Nephron progenitor cell (in vitro differentiated cells): Measurements from ENCODE around the gene CFAP57.

Experiments used
- DNase-seq: peaks from one replicate; pipeline ENCODE4 v3.0.0; 2021
- H3K27ac Mint-ChIP-seq: 2 replicates; pipeline ENCODE4 v1.8.0; 2021; ENCODE audit warnings: mild to moderate bottlenecking, moderate library complexity, mixed read lengths
- H3K27me3 Mint-ChIP-seq: 2 replicates; pipeline ENCODE4 v1.8.0; 2021; ENCODE audit warnings: mild to moderate bottlenecking, low read depth, mixed read lengths; ENCODE audit not compliant: poor library complexity
- H3K36me3 Mint-ChIP-seq: 2 replicates; pipeline ENCODE4 v1.8.0; 2021; ENCODE audit warnings: low read depth, mixed read lengths
- H3K4me1 Mint-ChIP-seq: 2 replicates; pipeline ENCODE4 v1.8.0; 2021; ENCODE audit warnings: mixed read lengths
- H3K4me3 Mint-ChIP-seq: 2 replicates; pipeline ENCODE4 v1.8.0; 2021; ENCODE audit warnings: mild to moderate bottlenecking, moderate library complexity, mixed read lengths
- H3K9me3 Mint-ChIP-seq: 2 replicates; pipeline ENCODE4 v1.8.0; 2021; ENCODE audit warnings: mild to moderate bottlenecking, moderate library complexity, mixed read lengths
- TF ChIP-seq, protein P1 (sequence below): fragments of 200-600 bp; sonication (generic); IDR thresholded peaks from 2 replicates; pipeline ENCODE4 v1.5.0; 2021; ENCODE audit warnings: antibody characterized with exemption

The CFAP57 gene

DNA sequence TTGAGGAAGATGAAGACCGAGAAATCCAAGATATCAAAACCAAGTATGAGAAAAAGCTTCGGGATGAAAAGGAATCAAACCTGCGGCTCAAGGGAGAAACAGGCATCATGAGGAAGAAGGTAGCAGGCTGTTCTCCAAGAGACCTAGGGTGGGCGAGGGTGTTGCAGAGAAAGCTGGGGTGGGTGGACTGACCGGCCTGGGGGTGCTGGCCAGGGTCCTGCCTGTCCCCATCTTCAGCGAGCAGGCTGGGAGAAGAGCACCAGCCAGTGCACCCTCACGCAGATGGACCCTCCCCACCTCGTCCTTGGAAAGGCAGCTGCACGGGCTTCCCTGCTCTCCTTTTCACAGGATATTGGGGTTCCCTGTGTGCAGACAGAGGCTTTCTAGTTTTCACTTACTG, 50.7 kb downstream of the CFAP57 start:
- Mint-ChIP-seq H3K4me3 (no peak overlapping the region), H3K27me3 (peaks cover 34% of the 10 kb centered on the region), H3K27ac (no peak overlapping the region), H3K9me3 (no peaks in the 10 kb centered on the region), H3K36me3 (no peaks in the 10 kb centered on the region), H3K4me1 (peaks cover 8% of the 10 kb centered on the region)
- no peak for DNase-seq
- TF ChIP-seq, protein P1, sequence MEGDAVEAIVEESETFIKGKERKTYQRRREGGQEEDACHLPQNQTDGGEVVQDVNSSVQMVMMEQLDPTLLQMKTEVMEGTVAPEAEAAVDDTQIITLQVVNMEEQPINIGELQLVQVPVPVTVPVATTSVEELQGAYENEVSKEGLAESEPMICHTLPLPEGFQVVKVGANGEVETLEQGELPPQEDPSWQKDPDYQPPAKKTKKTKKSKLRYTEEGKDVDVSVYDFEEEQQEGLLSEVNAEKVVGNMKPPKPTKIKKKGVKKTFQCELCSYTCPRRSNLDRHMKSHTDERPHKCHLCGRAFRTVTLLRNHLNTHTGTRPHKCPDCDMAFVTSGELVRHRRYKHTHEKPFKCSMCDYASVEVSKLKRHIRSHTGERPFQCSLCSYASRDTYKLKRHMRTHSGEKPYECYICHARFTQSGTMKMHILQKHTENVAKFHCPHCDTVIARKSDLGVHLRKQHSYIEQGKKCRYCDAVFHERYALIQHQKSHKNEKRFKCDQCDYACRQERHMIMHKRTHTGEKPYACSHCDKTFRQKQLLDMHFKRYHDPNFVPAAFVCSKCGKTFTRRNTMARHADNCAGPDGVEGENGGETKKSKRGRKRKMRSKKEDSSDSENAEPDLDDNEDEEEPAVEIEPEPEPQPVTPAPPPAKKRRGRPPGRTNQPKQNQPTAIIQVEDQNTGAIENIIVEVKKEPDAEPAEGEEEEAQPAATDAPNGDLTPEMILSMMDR = no peak

DNA sequence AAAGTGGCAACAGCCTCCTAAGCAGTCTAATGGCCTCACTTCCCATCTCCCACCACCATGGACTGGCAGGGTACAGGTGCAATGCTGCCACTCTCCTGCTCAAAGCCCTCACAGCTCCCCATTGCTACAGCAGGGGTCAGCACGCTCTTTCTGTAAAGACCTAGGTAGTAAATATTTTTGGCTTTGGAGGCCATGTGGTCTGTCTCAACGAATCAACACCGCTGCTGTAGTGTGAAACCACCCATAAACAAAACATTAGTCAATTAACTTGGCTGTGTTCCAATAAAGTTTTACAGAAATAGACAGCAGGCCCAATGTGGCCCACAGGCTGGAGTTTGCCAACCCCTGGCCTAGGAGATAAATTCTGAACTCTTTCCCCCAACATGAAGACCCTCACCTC, 53.0 kb downstream of the CFAP57 start:
- Mint-ChIP-seq H3K9me3 (no peaks in the 10 kb centered on the region), H3K36me3 (no peaks in the 10 kb centered on the region), H3K27me3 (peaks cover 31% of the 10 kb centered on the region), H3K27ac (no peak overlapping the region), H3K4me3 (no peak overlapping the region), H3K4me1 (peaks cover 13% of the 10 kb centered on the region)
- TF ChIP-seq, protein P1 = no peak
- no peak for DNase-seq

DNA sequence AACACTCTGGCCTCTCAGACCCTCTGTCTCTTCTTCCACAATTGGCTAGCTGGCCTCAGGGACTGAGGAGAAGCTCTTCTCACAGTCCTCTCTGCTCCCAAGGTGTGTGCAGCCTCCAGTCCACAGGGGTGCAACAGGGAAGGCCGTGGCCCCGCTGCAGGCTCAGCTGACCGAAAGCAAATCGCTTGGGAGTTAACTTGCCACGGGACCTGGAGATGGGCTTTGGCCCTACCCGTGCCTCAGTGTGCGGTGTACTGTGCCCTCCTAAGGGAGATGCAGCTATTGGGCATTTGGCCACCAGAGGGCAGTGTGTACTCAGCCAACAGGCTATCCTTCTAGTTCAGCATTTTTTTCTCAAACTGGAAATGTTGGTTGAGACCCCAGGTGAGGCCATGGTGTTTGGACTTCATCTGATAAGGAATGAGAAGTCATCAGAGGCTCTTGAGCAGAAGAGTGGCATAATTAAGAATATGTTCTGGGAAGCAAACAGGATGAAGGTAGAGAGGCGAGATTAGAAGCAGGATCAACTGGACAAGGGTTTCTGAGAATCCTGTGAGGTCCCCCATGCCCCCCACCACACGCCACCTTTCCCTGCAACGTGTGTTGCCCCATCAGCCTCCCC, 55.1 kb downstream of the CFAP57 start:
- Mint-ChIP-seq H3K4me3 (no peak overlapping the region), H3K36me3 (no peaks in the 10 kb centered on the region), H3K9me3 (no peaks in the 10 kb centered on the region), H3K4me1 (peaks cover 13% of the 10 kb centered on the region), H3K27me3 (peaks cover 28% of the 10 kb centered on the region), H3K27ac (no peak overlapping the region)
- DNase-seq = peak; percentile 95
- TF ChIP-seq, protein P1 = peak; percentile 93

DNA sequence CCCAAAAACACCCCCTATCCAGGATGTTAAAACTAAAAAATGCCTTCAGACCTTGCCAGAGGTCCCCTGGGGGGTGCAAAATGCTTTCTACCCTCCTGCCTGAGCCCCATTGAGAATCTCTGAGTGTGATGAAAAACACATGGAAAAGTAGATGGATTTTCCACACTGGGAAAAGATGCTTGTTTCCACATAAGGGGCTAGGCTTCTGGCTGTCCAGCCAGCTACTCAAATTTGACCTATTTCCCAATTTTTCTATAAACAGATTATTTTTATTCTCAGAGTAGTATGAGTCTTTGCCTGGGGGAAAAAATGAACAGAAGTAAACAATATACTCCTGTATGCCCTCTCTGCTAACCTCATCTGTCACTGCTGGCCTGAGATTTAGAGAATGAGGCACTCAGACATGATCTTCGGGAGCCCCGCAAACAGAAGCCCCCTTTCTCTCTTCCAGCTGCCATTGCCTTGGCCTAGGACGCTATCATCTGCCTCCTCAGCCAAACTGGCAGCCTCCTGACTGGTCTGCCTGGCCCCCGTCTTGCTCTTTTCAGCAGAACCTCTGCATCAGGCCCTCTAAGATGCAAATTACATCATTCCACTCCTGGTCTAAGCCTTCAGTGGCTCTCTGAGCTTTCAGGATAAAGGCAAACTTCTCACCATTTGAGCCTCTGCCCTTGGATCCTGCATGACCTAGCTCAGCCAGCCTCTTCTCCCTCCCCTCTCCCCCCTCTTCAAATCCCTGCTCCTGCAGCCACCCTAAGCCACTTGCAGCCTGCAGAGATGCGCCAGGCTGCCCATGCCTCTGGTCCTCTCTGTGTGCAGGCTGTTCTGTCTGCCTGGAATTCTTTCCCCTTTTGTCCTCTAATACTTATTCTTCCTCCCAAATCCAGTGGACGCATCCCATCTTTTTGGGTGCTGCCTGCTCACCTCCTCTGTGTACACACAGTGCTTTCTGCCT, 58.0 kb downstream of the CFAP57 start:
- no peaks in the 10 kb centered on the region for H3K9me3 Mint-ChIP-seq
- H3K27me3 Mint-ChIP-seq = peaks cover 16% of the 10 kb centered on the region
- H3K36me3 Mint-ChIP-seq = no peaks in the 10 kb centered on the region
- TF ChIP-seq, protein P1 = no peak
- H3K4me1 Mint-ChIP-seq = peaks cover 13% of the 10 kb centered on the region
- H3K27ac Mint-ChIP-seq = no peak overlapping the region
- no peak overlapping the region for H3K4me3 Mint-ChIP-seq
- no peak for DNase-seq

DNA sequence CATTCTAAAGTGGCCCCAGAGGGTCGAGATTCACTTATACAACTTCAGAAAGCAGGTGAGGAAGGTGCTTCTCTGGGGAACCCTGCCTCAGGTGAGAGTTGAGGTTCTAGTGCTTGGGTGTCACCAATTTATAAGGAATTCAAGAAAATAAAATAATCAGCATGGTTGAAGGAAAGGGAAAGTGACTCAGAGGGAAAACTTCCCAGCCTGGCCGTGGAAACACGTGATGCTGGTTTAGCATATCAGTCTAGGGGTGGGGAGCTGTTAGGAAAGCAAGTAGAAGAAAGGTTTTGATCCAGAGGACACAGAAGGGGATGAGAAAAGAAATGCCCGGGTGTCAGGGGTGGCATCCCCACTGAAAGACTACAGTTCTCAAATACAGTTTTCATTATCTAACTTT, 59.9 kb downstream of the CFAP57 start:
- peaks cover 18% of the 10 kb centered on the region for H3K27me3 Mint-ChIP-seq
- TF ChIP-seq, protein P1 = no peak
- no peaks in the 10 kb centered on the region for H3K9me3 Mint-ChIP-seq
- H3K36me3 Mint-ChIP-seq = no peaks in the 10 kb centered on the region
- no peak overlapping the region for H3K4me3 Mint-ChIP-seq
- H3K4me1 Mint-ChIP-seq = peaks cover 13% of the 10 kb centered on the region
- H3K27ac Mint-ChIP-seq = peak overlapping the region; percentile 70
- DNase-seq = no peak
